ENCODE measurements around the gene PCOLCE2.

DNA sequence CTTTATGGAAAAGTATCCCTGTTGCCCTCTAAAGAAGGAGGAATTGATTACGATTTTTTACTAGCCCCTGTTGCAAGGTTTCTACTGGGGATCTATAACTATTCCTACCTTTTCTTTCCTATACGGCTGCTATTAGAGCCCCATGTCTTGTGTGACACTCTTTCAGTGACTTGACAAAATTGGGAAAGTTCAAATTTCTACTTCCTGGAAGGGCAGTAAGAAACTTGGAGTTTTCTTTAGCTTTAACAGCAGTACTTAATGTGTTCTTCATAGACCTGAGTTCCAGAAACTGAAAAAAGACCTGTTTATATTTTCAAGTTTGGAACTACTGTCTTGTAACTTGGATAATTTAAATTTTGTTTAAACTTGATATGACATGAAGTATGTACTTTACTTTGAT lies 110.3 kb downstream of the PCOLCE2 start:
- TF ChIP-seq EZH2phosphoT487 (IDR thresholded peaks at IDR 0.05; ENCODE audit: borderline replicate concordance, low read length), result no peak
- TF ChIP-seq, protein P1, sequence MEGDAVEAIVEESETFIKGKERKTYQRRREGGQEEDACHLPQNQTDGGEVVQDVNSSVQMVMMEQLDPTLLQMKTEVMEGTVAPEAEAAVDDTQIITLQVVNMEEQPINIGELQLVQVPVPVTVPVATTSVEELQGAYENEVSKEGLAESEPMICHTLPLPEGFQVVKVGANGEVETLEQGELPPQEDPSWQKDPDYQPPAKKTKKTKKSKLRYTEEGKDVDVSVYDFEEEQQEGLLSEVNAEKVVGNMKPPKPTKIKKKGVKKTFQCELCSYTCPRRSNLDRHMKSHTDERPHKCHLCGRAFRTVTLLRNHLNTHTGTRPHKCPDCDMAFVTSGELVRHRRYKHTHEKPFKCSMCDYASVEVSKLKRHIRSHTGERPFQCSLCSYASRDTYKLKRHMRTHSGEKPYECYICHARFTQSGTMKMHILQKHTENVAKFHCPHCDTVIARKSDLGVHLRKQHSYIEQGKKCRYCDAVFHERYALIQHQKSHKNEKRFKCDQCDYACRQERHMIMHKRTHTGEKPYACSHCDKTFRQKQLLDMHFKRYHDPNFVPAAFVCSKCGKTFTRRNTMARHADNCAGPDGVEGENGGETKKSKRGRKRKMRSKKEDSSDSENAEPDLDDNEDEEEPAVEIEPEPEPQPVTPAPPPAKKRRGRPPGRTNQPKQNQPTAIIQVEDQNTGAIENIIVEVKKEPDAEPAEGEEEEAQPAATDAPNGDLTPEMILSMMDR (IDR thresholded peaks at IDR 0.05; ENCODE audit: low read depth, low read length, poor library complexity, severe bottlenecking), result no peak
